A549 (cell line): ENCODE results near the gene CTDSPL. TPM values are rescaled to one million over a fixed set of nuclear protein-coding genes. Genes with fewer than 3 reads are reported as not detected.

ENCODE experiments used
- ATAC-seq, 2 experiments: fragments of 200-7000 bp in 1 of 2; fragments of >200 bp in 1 of 2; cut with Nextera tagmentation in 1 of 2; cut with Tn5 transposase in 1 of 2; 3 replicates each; pipeline versions ENCODE4 v1.8.0 to v1.9.1; 2018 to 2020; ENCODE audit warnings: mild to moderate bottlenecking in 1 of 2, moderate library complexity in 1 of 2
- CTCF ChIA-PET: fragments of 300-600 bp; sonication (Branson Sonifier 250); formaldehyde crosslinking; extraction: SDS; loops from one replicate; lab custom pipeline; 2021; ENCODE audit warnings: antibody characterized with exemption, inconsistent platforms; lab: Yijun Ruan, JAX
- POLR2A ChIA-PET: fragments of 350-600 bp; formaldehyde crosslinking; extraction: SDS; loops from one replicate; lab custom pipeline; 2021; ENCODE audit warnings: antibody characterized with exemption, inconsistent platforms; lab: Yijun Ruan, JAX
- DNase-seq, 2 experiments: peaks; one replicate each; pipeline versions ENCODE4 v3.0.0 to v3.0.0-alpha.2; 2011 to 2016; ENCODE audit warnings: low read depth in 1 of 2, low spot score in 1 of 2
- FAIRE-seq: peaks from 2 replicates; lab custom pipeline; 2011; peaks lifted over from hg19 to GRCh38; lab: Jason Lieb, UNC
- H3K27ac ChIP-seq, 2 experiments: fragments of >200 bp; sonication (Bioruptor Twin); formaldehyde crosslinking; 3 replicates each; pipeline ENCODE4 v1.5.1; 2016 to 2017
- H3K4me1 ChIP-seq: fragments of >200 bp; sonication (Bioruptor Twin); formaldehyde crosslinking; 3 replicates; pipeline ENCODE4 v1.6.1; 2016
- H3K4me2 ChIP-seq: fragments of >200 bp; sonication (Bioruptor Twin); formaldehyde crosslinking; 3 replicates; pipeline ENCODE4 v1.6.1; 2016
- H3K4me3 ChIP-seq: fragments of >200 bp; sonication (Bioruptor Twin); formaldehyde crosslinking; 3 replicates; pipeline ENCODE4 v1.5.1; 2016
- H3K9me3 ChIP-seq: fragments of >200 bp; sonication (Bioruptor Twin); formaldehyde crosslinking; 3 replicates; pipeline ENCODE4 v1.6.1; 2016
- BCL3 ChIP-seq: fragments of >200 bp; sonication (Bioruptor Twin); formaldehyde crosslinking; IDR thresholded peaks from 3 replicates; pipeline ENCODE4 v1.6.1; 2016
- CEBPB ChIP-seq, 2 experiments: fragments of >200 bp in 1 of 2; sonication (Bioruptor Twin) in 1 of 2; formaldehyde crosslinking in 1 of 2; IDR thresholded peaks; 2 replicates each; pipeline ENCODE4 v1.6.1; 2012 to 2016
- CHD4 ChIP-seq: fragments of 200-600 bp; sonication (generic); IDR thresholded peaks from 2 replicates; pipeline ENCODE4 v1.6.1; 2016; ENCODE audit warnings: antibody characterized with exemption, mild to moderate bottlenecking, borderline replicate concordance
- CTCF ChIP-seq: fragments of >200 bp; sonication (Bioruptor Twin); formaldehyde crosslinking; IDR thresholded peaks from 3 replicates; pipeline ENCODE4 v1.5.1; 2016
- E2F6 ChIP-seq: IDR thresholded peaks from 2 replicates; pipeline ENCODE4 v1.6.1; 2012; ENCODE audit warnings: low read depth, borderline replicate concordance
- EHF ChIP-seq: fragments of 250-450 bp; sonication (Bioruptor Pico); IDR thresholded peaks from 2 replicates; pipeline ENCODE4 v1.5.0; 2020; ENCODE audit warnings: mild to moderate bottlenecking
- EP300 ChIP-seq, 2 experiments: fragments of >200 bp; sonication (Bioruptor Twin); formaldehyde crosslinking; IDR thresholded peaks; 2 replicates in 1 of 2; 3 replicates in 1 of 2; pipeline ENCODE4 v1.6.1; 2016 to 2017
- ESRRA ChIP-seq: fragments of 150-350 bp; IDR thresholded peaks from 2 replicates; pipeline ENCODE4 v1.6.1; 2014; ENCODE audit warnings: mild to moderate bottlenecking, low read length, borderline replicate concordance
- FOSL2 ChIP-seq, 2 experiments: fragments of 450-650 bp in 1 of 2; fragments of >200 bp in 1 of 2; sonication (Bioruptor Twin) in 1 of 2; formaldehyde crosslinking; IDR thresholded peaks; 2 replicates each; pipeline versions ENCODE4 v1.5.0 to v1.6.1; 2016 to 2020; ENCODE audit warnings: mild to moderate bottlenecking in 1 of 2, moderate library complexity in 1 of 2
- HDAC2 ChIP-seq: fragments of 200-600 bp; sonication (generic); IDR thresholded peaks from 2 replicates; pipeline ENCODE4 v1.6.1; 2016
- HES2 ChIP-seq: fragments of >200 bp; sonication (Bioruptor Twin); formaldehyde crosslinking; IDR thresholded peaks from 2 replicates; pipeline ENCODE4 v1.6.1; 2016
- HOXB13 ChIP-seq: fragments of 250-450 bp; sonication (Bioruptor Pico); IDR thresholded peaks from 2 replicates; pipeline ENCODE4 v1.5.0; 2020; ENCODE audit warnings: low read depth, mild to moderate bottlenecking, moderate library complexity
- KDM5A ChIP-seq: fragments of 200-600 bp; sonication (generic); IDR thresholded peaks from 2 replicates; pipeline ENCODE4 v1.6.1; 2016; ENCODE audit warnings: antibody characterized with exemption, mild to moderate bottlenecking
- MAZ ChIP-seq: fragments of 150-350 bp; IDR thresholded peaks from 2 replicates; pipeline ENCODE4 v1.6.1; 2014; ENCODE audit warnings: antibody characterized with exemption, low read depth, low read length, borderline replicate concordance
- MYC ChIP-seq: IDR thresholded peaks from 2 replicates; pipeline ENCODE4 v1.6.1; 2012; ENCODE audit warnings: mild to moderate bottlenecking, inconsistent platforms, low read length, improper control_type of control experiment, borderline replicate concordance
- NR3C1 ChIP-seq: fragments of >200 bp; sonication (Bioruptor Twin); formaldehyde crosslinking; IDR thresholded peaks from 3 replicates; pipeline ENCODE4 v1.6.1; 2017
- RCOR1 ChIP-seq: fragments of 150-350 bp; IDR thresholded peaks from 2 replicates; pipeline ENCODE4 v1.6.1; 2014; ENCODE audit warnings: antibody characterized with exemption, low read length, low read depth
- RFX5 ChIP-seq: fragments of 450-650 bp; IDR thresholded peaks from 2 replicates; pipeline ENCODE4 v1.7.1; 2014; ENCODE audit warnings: antibody characterized with exemption, mild to moderate bottlenecking, moderate library complexity
- SMC3 ChIP-seq: fragments of >200 bp; sonication (Bioruptor Twin); formaldehyde crosslinking; IDR thresholded peaks from 3 replicates; pipeline ENCODE4 v1.6.1; 2018; ENCODE audit warnings: inconsistent platforms
- SREBF2 ChIP-seq: fragments of 450-650 bp; IDR thresholded peaks from 2 replicates; pipeline ENCODE4 v1.6.1; 2014; ENCODE audit warnings: mild to moderate bottlenecking, moderate library complexity
- ZC3H11A ChIP-seq: fragments of 450-650 bp; IDR thresholded peaks from 2 replicates; pipeline ENCODE4 v1.6.1; 2014; ENCODE audit warnings: antibody characterized with exemption, mild to moderate bottlenecking
- ZFP36 ChIP-seq: fragments of 450-650 bp; IDR thresholded peaks from 2 replicates; pipeline ENCODE4 v1.6.1; 2014; ENCODE audit warnings: borderline replicate concordance; ENCODE audit not compliant: partially characterized antibody
- WGBS: methylation state at CpG from one replicate; pipeline ENCODE4 v1.1.6; 2017; ENCODE audit errors: missing lambda C conversion rate; 5-methylcytosine and 5-hydroxymethylcytosine counted together
- polyA plus RNA-seq, 4 experiments: library from polyadenylated mRNA; depleted of rRNA in 3 of 4; stranded (reverse); fragments of >200 nt; fragmentation: RNase III in 1 of 4; extraction: RNeasy Plus Mini Kit Qiagen cat#74134 plus additional on column Dnase treatment in 1 of 4; gene quantifications; 2 replicates in 3 of 4; 3 replicates in 1 of 4; pipeline ENCODE4 v1.2.3, GENCODE V29; 2011 to 2017

Gene CTDSPL
- polyA plus RNA-seq, 2 of the 4 experiments (the other 2 are of a cell fraction), result 9.9 to 35.1 TPM

GRCh38 chr3:37913522-37913921, 51.8 kb downstream of the CTDSPL start:
- H3K4me1 ChIP-seq, result no peaks in the 10 kb centered on the region
- POLR2A ChIA-PET, result no interaction called here
- H3K9me3 ChIP-seq, result no peaks in the 10 kb centered on the region
- 86% methylated on average over 4 of the region's 4 CpGs for WGBS
- no peak overlapping the region for H3K4me2 ChIP-seq
- DNase-seq (no peak), FAIRE-seq (no peak), ATAC-seq (no peak)
- H3K4me3 ChIP-seq, result no peak overlapping the region
- no peak overlapping the region for H3K27ac ChIP-seq
- TF ChIP-seq BCL3, result no peak
- TF ChIP-seq HOXB13, result no peak
- CTCF ChIA-PET, result interaction anchor here (1.9 kb wide), 1 partner anchor 9 kb away, joined by 4 read pairs; no protein-coding TSS in a partner anchor

- TF ChIP-seq NR3C1 (no peak), ZFP36 (no peak), CHD4 (no peak), ZC3H11A (no peak), HDAC2 (no peak), E2F6 (no peak)
- ChIA-PET POLR2A (no interaction called here), CTCF (interaction anchor here (0.6 to 1.8 kb wide), 3 partner anchors 17 to 57 kb away, joined by 3 to 4 read pairs (median 3); no protein-coding TSS in a partner anchor)
- DNase-seq, result no peak
- WGBS, result 83% methylated on average over 1 of the region's 1 CpG
- Histone ChIP-seq H3K4me1 (no peaks in the 10 kb centered on the region), H3K4me2 (no peak overlapping the region), H3K27ac (no peak overlapping the region), H3K9me3 (no peaks in the 10 kb centered on the region), H3K4me3 (no peak overlapping the region)
- no peak for ATAC-seq
- no peak for FAIRE-seq
These were observed 55.0 kb downstream of the CTDSPL start for GRCh38 chr3:37916685-37917084.

- POLR2A ChIA-PET, result no interaction called here
- H3K4me3 ChIP-seq, result no peak overlapping the region
- ATAC-seq, result no peak
- no peaks in the 10 kb centered on the region for H3K4me1 ChIP-seq
- WGBS, result 79% methylated on average over 1 of the region's 1 CpG
- TF ChIP-seq RCOR1 (no peak), MYC (no peak), KDM5A (no peak), FOSL2 (IDR thresholded peaks at IDR 0.05) (no peak), FOSL2 (CRISPR knock-in tag; IDR thresholded peaks at IDR 0.05) (no peak), EHF (CRISPR knock-in tag) (no peak), HES2 (no peak), CEBPB (IDR thresholded peaks at IDR 0.05) (no peak), SREBF2 (no peak), SMC3 (no peak), MAZ (no peak)
- FAIRE-seq, result no peak
- CTCF ChIA-PET, result interaction anchor here (1.2 to 1.3 kb wide), 2 partner anchors 16 to 63 kb away, joined by 3 to 4 read pairs; no protein-coding TSS in a partner anchor
- H3K27ac ChIP-seq, result no peak overlapping the region
- H3K4me2 ChIP-seq, result no peak overlapping the region
- no peaks in the 10 kb centered on the region for H3K9me3 ChIP-seq
- DNase-seq, result no peak
These were observed 56.9 kb downstream of the CTDSPL start for GRCh38 chr3:37918627-37919026.

- ChIA-PET POLR2A (no interaction called here), CTCF (interaction anchor here (1.4 kb wide), 1 partner anchor 47 kb away, joined by 7 read pairs; no protein-coding TSS in a partner anchor)
- H3K4me3 ChIP-seq, result no peak overlapping the region
- H3K9me3 ChIP-seq, result no peaks in the 10 kb centered on the region
- H3K4me1 ChIP-seq, result no peaks in the 10 kb centered on the region
- no peak for ATAC-seq
- H3K4me2 ChIP-seq, result no peak overlapping the region
- 83% methylated on average over 4 of the region's 4 CpGs for WGBS
- no peak overlapping the region for H3K27ac ChIP-seq
- DNase-seq, result no peak
- TF ChIP-seq EHF (CRISPR knock-in tag) (no peak), ESRRA (no peak), MAZ (no peak), CTCF (no peak), EP300 (IDR thresholded peaks at IDR 0.05) (no peak), HES2 (no peak), RFX5 (no peak)
- TF ChIP-seq, all 56 proteins: peak for 0
- no peak for FAIRE-seq
These were observed 58.5 kb downstream of the CTDSPL start for GRCh38 chr3:37920156-37920699.
